Right lobe of liver (tissue), 4 donors: ENCODE results near the gene DPYD.

Source experiments
- CTCF ChIP-seq, 4 donors: fragments of 200-600 bp in 3 of 4; fragments of 450-650 bp in 1 of 4; IDR thresholded peaks; one replicate each; pipeline versions ENCODE4 v1.5.1 to v1.8.0; 2016 to 2022; ENCODE audit warnings: antibody characterized with exemption in 4 of 4, mild to moderate bottlenecking in 2 of 4
- POLR2A ChIP-seq: fragments of 450-650 bp; IDR thresholded peaks from one replicate; pipeline ENCODE4 v1.6.1; 2017; ENCODE audit warnings: antibody characterized with exemption, mild to moderate bottlenecking
- donor health status: DM: no; HTN: no; CAD: no.
- donor health status: DM: no; HTN: no; CAD: no.
- donor health status: DM: no; HTN: yes; CAD: no.

- no peak for TF ChIP-seq CTCF (IDR thresholded peaks at IDR 0.05)
- no peak for TF ChIP-seq POLR2A
These were observed 114.5 kb downstream of the DPYD start for GRCh38 chr1:97806326-97806725.
